ENCODE data around the gene SF3A1.

GRCh38 chr22:30308093-30308492 is 48.6 kb downstream of the SF3A1 start:
- TF ChIP-seq POLR2A (IDR thresholded peaks at IDR 0.05) = no peak
- TF ChIP-seq CTCF (IDR thresholded peaks at IDR 0.05) = no peak

All from testis (tissue), 2 donors.